Esophagus squamous epithelium (tissue), 4 donors: ENCODE measurements around the gene ZNF710.

ENCODE experiments used
- POLR2A ChIP-seq, 4 donors: fragments of 450-650 bp; IDR thresholded peaks; one replicate each; pipeline ENCODE4 v1.6.1; 2017; ENCODE audit warnings: antibody characterized with exemption in 4 of 4, mild to moderate bottlenecking in 4 of 4, moderate library complexity in 3 of 4
- TF ChIP-seq, protein P1 (sequence below), 6 experiments: fragments of 450-650 bp in 4 of 6; fragments of 200-600 bp in 2 of 6; sonication (generic) in 2 of 6; IDR thresholded peaks; one replicate each; pipeline ENCODE4 v1.5.1; 2016 to 2019; ENCODE audit warnings: antibody characterized with exemption in 6 of 6, mild to moderate bottlenecking in 4 of 6, moderate library complexity in 4 of 6

DNA sequence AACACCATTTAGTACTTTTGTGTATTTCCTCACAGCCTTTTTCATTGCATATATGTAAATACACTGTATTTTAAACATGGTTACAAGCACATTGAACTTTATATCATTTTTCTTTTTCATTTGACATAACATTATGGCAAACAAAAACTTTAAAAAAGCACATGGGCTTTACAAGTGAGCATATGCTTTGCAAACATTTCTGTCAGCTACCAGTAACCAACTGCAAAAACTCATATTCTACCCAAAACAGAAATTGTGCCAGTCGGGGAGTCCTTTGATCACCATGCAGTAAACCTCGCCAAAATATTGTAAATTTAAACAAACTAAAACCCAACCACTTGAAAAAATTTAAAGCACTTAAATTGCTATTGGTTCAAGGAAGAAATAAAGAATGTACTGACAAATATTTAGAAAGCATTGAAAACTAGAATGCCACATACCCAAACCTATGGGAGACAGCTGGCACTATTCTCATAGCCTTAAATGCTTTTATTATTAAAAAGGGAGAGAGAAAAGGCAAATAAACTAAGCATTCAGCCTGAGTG, 24.4 kb downstream of the ZNF710 start:
- TF ChIP-seq, protein P1, sequence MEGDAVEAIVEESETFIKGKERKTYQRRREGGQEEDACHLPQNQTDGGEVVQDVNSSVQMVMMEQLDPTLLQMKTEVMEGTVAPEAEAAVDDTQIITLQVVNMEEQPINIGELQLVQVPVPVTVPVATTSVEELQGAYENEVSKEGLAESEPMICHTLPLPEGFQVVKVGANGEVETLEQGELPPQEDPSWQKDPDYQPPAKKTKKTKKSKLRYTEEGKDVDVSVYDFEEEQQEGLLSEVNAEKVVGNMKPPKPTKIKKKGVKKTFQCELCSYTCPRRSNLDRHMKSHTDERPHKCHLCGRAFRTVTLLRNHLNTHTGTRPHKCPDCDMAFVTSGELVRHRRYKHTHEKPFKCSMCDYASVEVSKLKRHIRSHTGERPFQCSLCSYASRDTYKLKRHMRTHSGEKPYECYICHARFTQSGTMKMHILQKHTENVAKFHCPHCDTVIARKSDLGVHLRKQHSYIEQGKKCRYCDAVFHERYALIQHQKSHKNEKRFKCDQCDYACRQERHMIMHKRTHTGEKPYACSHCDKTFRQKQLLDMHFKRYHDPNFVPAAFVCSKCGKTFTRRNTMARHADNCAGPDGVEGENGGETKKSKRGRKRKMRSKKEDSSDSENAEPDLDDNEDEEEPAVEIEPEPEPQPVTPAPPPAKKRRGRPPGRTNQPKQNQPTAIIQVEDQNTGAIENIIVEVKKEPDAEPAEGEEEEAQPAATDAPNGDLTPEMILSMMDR (IDR thresholded peaks at IDR 0.05) = no peak
- TF ChIP-seq POLR2A (IDR thresholded peaks at IDR 0.05) = no peak
